CD4-positive, alpha-beta T cell treated with Interleukin-4 for 1 hour (primary cell): ENCODE measurements around the gene PROM2.

Experiments used
- DNase-seq, 2 donors: peaks; one replicate each; pipeline ENCODE4 v3.0.0-alpha.2; 2020 to 2022

The PROM2 gene

GRCh38 chr2:95310216-95310615 is 36.0 kb downstream of the PROM2 start:
- no peak for DNase-seq

DNA sequence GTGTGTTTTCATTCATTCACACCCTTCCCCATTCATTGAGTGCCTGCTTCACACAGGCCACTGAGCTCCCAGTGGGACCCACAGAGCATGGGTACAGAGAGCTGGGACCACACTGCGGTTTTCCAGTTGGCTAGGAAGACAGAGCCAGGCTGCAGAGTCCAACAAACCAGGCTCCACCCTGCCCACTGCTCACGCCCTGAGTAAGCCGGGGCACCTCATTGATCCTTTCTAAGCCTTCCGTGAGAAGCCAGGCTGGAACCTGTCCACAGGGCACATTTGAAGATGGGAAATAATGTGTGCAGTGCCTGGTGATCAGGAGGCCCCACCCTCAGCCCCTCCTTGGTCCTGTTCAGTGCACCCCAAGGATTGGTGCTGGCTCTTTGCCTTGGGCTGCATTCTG is 36.4 kb downstream of the PROM2 start:
- no peak for DNase-seq

DNA sequence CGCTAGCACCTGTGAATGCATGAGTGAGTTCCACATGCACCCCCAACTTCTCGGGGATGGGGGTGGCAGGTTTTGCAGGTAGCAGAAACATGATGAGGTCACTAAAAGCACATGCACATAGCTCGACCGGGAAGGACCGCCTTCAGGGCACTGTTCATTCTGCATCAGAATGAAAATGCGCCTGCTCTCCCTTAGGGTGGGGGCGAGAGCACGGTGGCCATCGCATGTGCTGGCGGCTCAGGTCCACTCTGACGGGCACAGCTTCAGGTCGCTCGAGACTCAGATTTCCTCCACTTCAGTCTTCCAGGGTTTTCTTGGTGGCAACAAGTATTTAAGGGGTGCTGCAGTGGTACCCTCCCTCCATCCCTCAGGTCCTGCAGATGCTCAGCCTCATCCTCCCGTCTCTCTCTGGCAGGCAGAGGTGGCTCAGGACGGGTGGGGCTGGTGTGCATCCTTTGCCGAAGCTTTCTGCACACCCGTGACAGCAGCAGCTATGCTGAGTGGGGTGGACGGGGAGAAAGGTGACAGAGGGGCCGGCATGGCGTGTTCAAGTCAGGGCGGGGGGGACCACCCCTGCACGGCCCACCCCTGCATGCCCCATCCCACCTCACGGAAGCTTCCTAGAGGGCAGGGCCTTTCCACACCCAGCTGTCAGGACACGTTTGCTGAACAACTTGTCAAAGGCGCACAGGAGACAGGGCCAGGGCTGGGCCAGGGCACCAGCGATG is 37.7 kb downstream of the PROM2 start:
- DNase-seq, result no peak

- no peak for DNase-seq
Measured at GRCh38 chr2:95312543-95313201, 38.4 kb downstream of the PROM2 start.

- no peak for DNase-seq
Measured at GRCh38 chr2:95313296-95314131, 39.3 kb downstream of the PROM2 start.

DNA sequence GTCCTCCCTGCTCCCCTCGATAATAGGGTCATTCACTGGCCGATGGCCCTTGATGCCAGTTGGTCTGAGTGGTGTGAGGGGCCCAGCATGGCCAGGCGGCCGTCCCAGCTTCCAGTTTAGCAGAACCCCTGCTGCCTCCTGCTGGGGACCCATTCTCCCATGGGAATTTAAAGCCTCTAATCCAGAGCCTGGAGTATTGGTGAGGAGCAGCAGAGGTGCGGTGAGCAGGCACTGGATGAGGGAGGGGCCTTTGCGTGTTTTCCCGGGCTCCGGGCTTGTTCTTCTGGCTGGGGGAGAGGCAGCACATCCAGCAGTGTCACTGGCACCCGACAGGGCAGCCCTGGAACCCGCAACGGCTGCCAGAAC is 40.3 kb downstream of the PROM2 start:
- no peak for DNase-seq

DNA sequence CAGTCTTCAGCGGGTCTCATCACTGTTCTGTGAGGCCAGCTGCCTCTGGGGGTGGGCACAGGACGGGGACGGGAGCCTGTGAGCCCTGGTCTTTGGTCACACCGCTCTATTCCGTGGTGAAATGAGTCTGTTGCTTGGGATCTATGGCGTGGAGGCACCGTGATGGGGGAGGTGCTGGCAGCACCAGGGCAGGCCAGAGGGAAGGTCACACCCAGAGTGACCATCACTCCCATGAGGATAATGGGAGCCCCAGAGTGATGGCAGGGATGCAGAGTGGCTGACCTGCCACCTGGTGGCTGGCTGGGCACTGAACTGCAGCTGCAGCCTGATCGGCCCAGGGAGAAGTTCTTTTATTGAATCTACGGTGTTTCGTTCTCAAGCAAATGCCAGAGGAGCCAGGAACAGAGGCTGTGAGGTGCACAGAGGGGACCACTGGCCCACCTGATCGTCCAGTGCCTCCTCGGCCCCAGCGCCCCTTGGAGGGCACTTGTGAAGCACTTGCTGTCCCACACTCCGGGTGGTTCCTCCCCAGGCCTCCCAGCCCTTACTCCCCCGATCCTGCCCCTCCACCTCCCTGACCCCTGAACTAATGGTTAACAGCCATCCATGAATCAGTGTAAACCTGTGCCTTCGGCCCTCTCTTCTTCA is 40.8 kb downstream of the PROM2 start:
- no peak for DNase-seq

DNA sequence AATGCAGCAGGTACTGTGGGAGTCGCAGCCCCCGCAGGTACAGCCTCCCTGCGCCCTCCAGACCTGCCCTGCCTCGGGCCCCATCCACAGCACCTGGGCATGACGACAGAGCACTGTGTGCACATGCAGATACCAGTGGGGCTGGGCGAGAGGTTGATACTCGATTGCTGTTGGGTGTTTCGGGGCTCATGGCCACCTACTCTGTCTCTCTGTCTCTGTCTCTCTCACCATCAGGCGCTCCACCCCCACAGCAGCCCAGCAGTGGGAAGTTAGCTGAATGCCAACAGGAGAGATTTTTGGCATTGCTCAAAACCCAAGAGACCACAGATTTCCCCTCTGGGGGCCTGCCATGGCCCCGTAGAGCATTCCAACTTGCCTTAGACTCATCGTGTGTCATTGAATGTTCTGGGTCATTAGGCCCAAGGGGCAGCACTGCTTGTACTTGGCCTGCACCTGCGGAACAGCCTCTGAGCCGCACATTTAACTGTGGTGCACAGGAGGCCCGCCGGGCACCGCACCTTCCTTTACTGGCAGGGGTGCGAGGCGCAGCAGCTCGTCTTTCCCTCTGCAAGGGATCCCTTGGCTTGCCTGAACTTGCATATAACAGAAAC is 41.7 kb downstream of the PROM2 start:
- DNase-seq, result no peak

DNA sequence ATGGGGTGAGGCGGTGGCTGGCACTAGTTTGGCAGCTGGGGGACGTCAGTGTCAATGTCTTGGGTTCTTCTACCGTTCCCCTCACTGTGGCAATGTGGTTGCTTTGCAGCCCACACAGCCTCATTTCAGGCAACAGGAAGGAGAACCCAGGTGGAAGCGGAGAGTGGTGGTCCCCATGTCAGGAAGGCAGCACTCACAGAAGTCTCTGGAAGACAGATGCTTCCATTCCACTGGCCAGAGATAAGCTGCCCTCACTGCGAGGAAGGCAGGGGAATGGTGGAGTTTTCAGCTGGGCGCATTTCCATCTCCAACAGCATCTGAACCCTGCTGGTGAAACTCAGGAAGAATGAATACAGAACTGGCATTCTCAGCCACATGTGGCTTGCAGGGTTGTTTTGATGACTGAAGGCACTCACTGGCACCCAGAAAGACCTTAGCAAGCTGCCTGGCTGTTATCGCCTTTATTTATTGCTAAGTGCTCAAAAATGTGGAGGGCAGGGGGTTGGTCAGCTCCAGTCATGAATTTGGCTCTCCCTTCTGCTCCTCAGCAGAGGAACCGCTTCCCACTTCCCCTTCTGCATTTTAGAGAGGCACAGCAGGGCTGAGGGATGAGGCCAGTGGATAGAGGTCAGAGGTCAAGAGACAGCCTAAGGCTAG is 42.3 kb downstream of the PROM2 start:
- no peak for DNase-seq

DNA sequence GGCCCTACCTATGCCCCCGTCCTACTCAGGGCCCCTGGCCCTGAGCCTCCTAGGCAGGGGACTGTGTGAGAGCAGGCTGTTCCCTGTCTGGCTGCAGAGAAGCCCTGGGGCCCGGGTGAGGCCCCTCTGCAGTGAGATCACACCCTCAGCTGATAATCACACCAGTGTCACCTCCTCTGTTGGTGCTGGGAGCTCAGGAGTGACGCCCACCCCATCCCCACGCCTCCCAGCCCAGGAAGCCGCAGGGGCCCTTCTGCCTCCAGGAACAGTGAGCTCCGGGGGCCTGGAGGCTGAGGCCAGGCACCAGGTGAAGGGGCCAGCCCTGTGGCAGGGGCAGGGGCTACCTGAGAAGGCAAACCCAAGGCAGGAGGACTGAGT is 42.9 kb downstream of the PROM2 start:
- DNase-seq, result no peak

GRCh38 chr2:95317665-95318425 is 43.6 kb downstream of the PROM2 start:
- no peak for DNase-seq

- DNase-seq, result no peak
Measured at GRCh38 chr2:95318431-95319220, 44.4 kb downstream of the PROM2 start.

DNA sequence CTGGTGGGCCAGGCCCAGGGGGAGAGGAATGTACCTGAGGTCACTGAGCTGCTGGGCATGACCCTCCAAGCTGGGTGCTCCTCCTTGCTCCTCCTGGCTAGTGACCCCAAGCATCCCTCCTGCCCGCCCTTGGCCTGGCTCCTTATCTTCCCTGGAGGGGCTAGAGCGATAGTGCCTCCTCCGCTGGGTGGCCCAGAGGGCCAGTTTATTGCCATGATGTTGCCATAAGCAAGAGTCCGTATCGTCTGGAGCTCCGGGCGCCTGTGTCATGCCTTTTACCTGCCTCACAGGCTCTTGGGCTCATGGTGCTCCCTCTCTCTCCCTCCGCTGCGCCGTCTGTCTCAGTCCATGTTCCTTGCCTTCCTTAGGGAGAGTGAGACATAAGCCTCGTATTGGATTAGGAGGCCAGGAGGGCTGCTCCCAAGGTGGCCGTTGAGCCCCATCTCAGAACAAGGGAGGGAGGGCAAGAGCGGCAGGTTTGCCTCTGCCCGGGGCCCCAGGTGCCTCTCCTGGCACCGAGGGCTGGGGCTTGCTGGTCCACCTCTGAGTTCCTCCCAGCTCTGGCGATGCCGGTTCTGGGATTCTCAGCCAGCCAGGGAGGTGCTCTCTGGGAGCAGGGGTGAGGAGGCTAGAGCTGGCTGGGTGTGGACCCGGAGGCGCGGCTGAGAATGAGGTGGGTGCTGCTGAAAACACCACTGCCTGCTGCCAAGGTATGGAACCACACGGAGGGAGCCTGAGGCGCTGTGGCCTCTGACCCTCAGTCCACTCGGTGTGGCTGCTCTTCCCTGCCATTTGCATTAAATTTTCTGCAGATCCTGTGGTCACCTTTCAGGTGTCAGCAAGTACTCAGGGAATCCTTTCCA is 45.5 kb downstream of the PROM2 start:
- DNase-seq, result no peak

- DNase-seq, result no peak
Measured at GRCh38 chr2:95320344-95320712, 46.1 kb downstream of the PROM2 start.

- DNase-seq, result no peak
Measured at GRCh38 chr2:95320986-95321767, 46.9 kb downstream of the PROM2 start.

GRCh38 chr2:95323347-95324155 is 49.3 kb downstream of the PROM2 start:
- DNase-seq, result no peak

GRCh38 chr2:95325026-95325425 is 50.8 kb downstream of the PROM2 start:
- DNase-seq, result no peak
